ENCODE data around the gene TMEM235. TPM values are rescaled to one million over a fixed set of nuclear protein-coding genes. Genes with fewer than 3 reads are reported as not detected.

Gene TMEM235
- total RNA-seq, 1 experiment from 2014 or later = not detected

- Mint-ChIP-seq H3K36me3 (ENCODE audit: insufficient read depth, unreplicated experiment) (peaks cover 21% of the 10 kb centered on the region), H3K4me3 (ENCODE audit: unreplicated experiment) (no peak overlapping the region), H3K4me1 (ENCODE audit: insufficient read depth, unreplicated experiment) (peaks cover 12% of the 10 kb centered on the region), H3K27me3 (ENCODE audit: insufficient read depth, unreplicated experiment) (no peaks in the 10 kb centered on the region), H3K27ac (ENCODE audit: low read depth, unreplicated experiment) (no peak overlapping the region), H3K9me3 (ENCODE audit: unreplicated experiment) (no peaks in the 10 kb centered on the region)
- ChIA-PET CTCF (interaction anchor here (1.0 kb wide), 1 partner anchor 167 kb away, joined by 3 read pairs; no protein-coding TSS in a partner anchor), POLR2A (no interaction called here)
- intact Hi-C loops (cut with micrococcal nuclease) = no loop called here
- no peak for DNase-seq (ENCODE audit: unreplicated experiment)
- BruUV-seq (replicated peaks) = no TSS peak
- TF ChIP-seq CTCF (IDR thresholded peaks at IDR 0.05; ENCODE audit: unreplicated experiment) = no peak
These were observed 46.6 kb upstream of the TMEM235 start for GRCh38 chr17:78184868-78185267.

DNA sequence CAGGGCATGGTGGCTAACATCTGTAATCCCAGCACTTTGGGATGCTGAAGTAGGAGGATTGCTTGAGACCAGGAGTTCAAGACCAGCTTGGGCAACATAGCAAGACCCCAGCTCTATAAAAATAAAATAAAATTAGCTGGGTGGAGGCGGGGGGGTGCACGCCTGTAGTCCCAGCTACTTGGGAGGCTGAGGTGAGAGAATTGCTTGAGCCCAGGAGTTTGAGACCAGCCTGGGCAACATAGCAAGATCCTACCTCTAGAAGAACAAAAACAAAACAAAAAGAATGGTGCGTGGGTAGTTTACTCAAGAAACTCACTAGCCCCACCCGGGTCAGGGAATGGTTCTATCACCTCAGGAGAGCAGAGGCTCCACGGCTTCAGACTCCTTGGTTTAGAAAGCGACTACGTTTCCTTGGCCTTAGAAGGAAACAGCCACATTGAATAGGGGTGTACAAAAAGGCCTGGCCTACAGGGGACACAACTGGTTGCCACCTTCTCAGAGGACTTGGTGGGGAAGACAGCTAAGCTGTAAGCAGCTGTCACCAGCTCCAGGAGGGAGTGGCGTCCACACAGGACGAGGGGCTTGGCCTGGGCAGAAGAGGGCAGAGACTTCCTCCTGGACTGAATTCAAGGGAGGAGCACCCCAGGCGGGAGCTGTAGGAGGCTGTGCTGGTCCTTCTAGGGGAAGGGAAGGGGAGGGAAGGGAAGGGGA is 45.3 kb upstream of the TMEM235 start:
- H3K27me3 Mint-ChIP-seq (ENCODE audit: insufficient read depth, unreplicated experiment) = no peaks in the 10 kb centered on the region
- ChIA-PET CTCF (interaction anchor here (0.6 to 1.5 kb wide), 11 partner anchors 9 to 90 kb away, joined by 3 to 8 read pairs (median 4); no protein-coding TSS in a partner anchor), POLR2A (interaction anchor here (0.7 to 1.2 kb wide), 5 partner anchors 10 to 58 kb away, joined by 3 to 4 read pairs (median 3); no protein-coding TSS in a partner anchor)
- BruUV-seq (replicated peaks) = no TSS peak
- H3K4me1 Mint-ChIP-seq (ENCODE audit: insufficient read depth, unreplicated experiment) = peaks cover 12% of the 10 kb centered on the region
- no peak overlapping the region for H3K27ac Mint-ChIP-seq (ENCODE audit: low read depth, unreplicated experiment)
- DNase-seq (ENCODE audit: unreplicated experiment) = peak; percentile 35
- H3K9me3 Mint-ChIP-seq (ENCODE audit: unreplicated experiment) = no peaks in the 10 kb centered on the region
- H3K36me3 Mint-ChIP-seq (ENCODE audit: insufficient read depth, unreplicated experiment) = peaks cover 31% of the 10 kb centered on the region
- intact Hi-C loops (cut with micrococcal nuclease) = no loop called here
- no peak for TF ChIP-seq CTCF (IDR thresholded peaks at IDR 0.05; ENCODE audit: unreplicated experiment)
- H3K4me3 Mint-ChIP-seq (ENCODE audit: unreplicated experiment) = peak overlapping the region; percentile 95

- Mint-ChIP-seq H3K4me1 (ENCODE audit: insufficient read depth, unreplicated experiment) (peaks cover 12% of the 10 kb centered on the region), H3K9me3 (ENCODE audit: unreplicated experiment) (no peaks in the 10 kb centered on the region), H3K27ac (ENCODE audit: low read depth, unreplicated experiment) (peak within 1 kb of the TSS; percentile 67), H3K36me3 (ENCODE audit: insufficient read depth, unreplicated experiment) (peaks cover 32% of the 10 kb centered on the region), H3K4me3 (ENCODE audit: unreplicated experiment) (peak within 1 kb of the TSS; percentile 95), H3K27me3 (ENCODE audit: insufficient read depth, unreplicated experiment) (no peaks in the 10 kb centered on the region)
- BruUV-seq (replicated peaks) = no TSS peak
- peak; percentile 71 for TF ChIP-seq CTCF (IDR thresholded peaks at IDR 0.05; ENCODE audit: unreplicated experiment)
- ChIA-PET CTCF (interaction anchor here (0.5 to 1.5 kb wide), 13 partner anchors 10 to 680 kb away, joined by 3 to 8 read pairs (median 3); no protein-coding TSS in a partner anchor), POLR2A (interaction anchor here (0.5 to 1.4 kb wide), 9 partner anchors 11 to 237 kb away, joined by 3 to 4 read pairs (median 3); no protein-coding TSS in a partner anchor)
- intact Hi-C loops (cut with micrococcal nuclease) = loop anchor here (1.0 kb wide), 1 partner anchor 27 kb away; the partner anchor contains the start of gene BIRC5
- DNase-seq (ENCODE audit: unreplicated experiment) = peak; percentile 97
These were observed 44.5 kb upstream of the TMEM235 start, which contains the start of the genes AFMID and TK1 for GRCh38 chr17:78186692-78187595. Gene AFMID (plus strand): TSS chr17:78187362. CDS start chr17:78187371, 9 bp downstream. Gene TK1 (minus strand): TSS chr17:78187052. CDS start chr17:78186994, 58 bp downstream.

DNA sequence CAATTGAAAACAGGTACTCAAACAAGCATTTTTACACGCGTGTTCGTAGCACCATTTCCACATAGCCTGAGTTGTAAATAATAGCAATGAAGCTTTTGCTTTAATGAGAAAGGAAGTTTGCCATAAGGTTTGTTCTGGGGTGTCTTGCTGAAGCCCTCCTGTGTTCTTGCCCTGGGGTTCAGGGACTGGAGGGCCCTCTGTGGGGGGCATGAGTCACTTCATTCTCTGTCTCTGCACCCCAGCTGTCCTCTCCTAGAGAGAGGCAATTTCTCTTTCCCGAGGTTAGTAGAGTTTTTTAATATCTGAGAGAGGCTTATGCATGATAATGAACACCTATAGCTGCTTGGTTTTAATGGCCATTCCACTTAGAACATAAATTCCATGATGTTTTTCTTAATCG is 34.7 kb upstream of the TMEM235 start:
- intact Hi-C loops (cut with micrococcal nuclease) = no loop called here
- BruUV-seq (replicated peaks) = no TSS peak
- peaks cover 54% of the 10 kb centered on the region for H3K36me3 Mint-ChIP-seq (ENCODE audit: insufficient read depth, unreplicated experiment)
- peak overlapping the region; percentile 49 for H3K27ac Mint-ChIP-seq (ENCODE audit: low read depth, unreplicated experiment)
- no peaks in the 10 kb centered on the region for H3K27me3 Mint-ChIP-seq (ENCODE audit: insufficient read depth, unreplicated experiment)
- DNase-seq (ENCODE audit: unreplicated experiment) = no peak
- ChIA-PET CTCF (no interaction called here), POLR2A (no interaction called here)
- no peaks in the 10 kb centered on the region for H3K9me3 Mint-ChIP-seq (ENCODE audit: unreplicated experiment)
- peaks cover 5% of the 10 kb centered on the region for H3K4me1 Mint-ChIP-seq (ENCODE audit: insufficient read depth, unreplicated experiment)
- H3K4me3 Mint-ChIP-seq (ENCODE audit: unreplicated experiment) = no peak overlapping the region
- TF ChIP-seq CTCF (IDR thresholded peaks at IDR 0.05; ENCODE audit: unreplicated experiment) = no peak
